Activated T-helper 17 cell treated with anti-CD3 and anti-CD28 coated beads, Interleukin-2, amount 50 U/mL, for 72 hours (primary cell): ENCODE measurements around the gene LRRC7. TPM values are rescaled to one million over a fixed set of nuclear protein-coding genes. Genes with fewer than 3 reads are reported as not detected.

Experiments used
- ATAC-seq: fragments of 150-1000 bp; cut with Tn5 transposase; replicated peaks from 2 replicates; pipeline ENCODE4 v1.10.0; 2021; ENCODE audit warnings: mild to moderate bottlenecking, moderate library complexity
- H3K27ac Mint-ChIP-seq: one replicate; pipeline ENCODE4 v1.8.0; 2022; ENCODE audit warnings: mixed read lengths
- H3K27me3 Mint-ChIP-seq: one replicate; pipeline ENCODE4 v1.8.0; 2022; ENCODE audit warnings: mixed read lengths
- H3K36me3 Mint-ChIP-seq: one replicate; pipeline ENCODE4 v1.8.0; 2022; ENCODE audit warnings: low read depth, mild to moderate bottlenecking, mixed read lengths
- H3K4me1 Mint-ChIP-seq: one replicate; pipeline ENCODE4 v1.8.0; 2022; ENCODE audit warnings: mixed read lengths
- H3K4me3 Mint-ChIP-seq: one replicate; pipeline ENCODE4 v1.8.0; 2022; ENCODE audit warnings: mild to moderate bottlenecking, mixed read lengths
- H3K9me3 Mint-ChIP-seq: one replicate; pipeline ENCODE4 v1.8.0; 2022; ENCODE audit warnings: mixed read lengths
- total RNA-seq, 2 donors: library from RNA; stranded (reverse); gene quantifications; one replicate each; pipeline ENCODE4 v1.2.3, GENCODE V29; 2022

The LRRC7 gene
- total RNA-seq, 2 donors from 2014 or later, result not detected

- Mint-ChIP-seq H3K36me3 (no peaks in the 10 kb centered on the region), H3K4me3 (no peak overlapping the region), H3K27me3 (no peaks in the 10 kb centered on the region), H3K9me3 (peaks cover 5% of the 10 kb centered on the region), H3K27ac (no peak overlapping the region), H3K4me1 (no peaks in the 10 kb centered on the region)
- ATAC-seq, result no peak
Measured at GRCh38 chr1:69643266-69643665, 75.5 kb downstream of the LRRC7 start.

GRCh38 chr1:69645477-69645876 is 77.8 kb downstream of the LRRC7 start:
- no peak for ATAC-seq
- no peak overlapping the region for H3K27ac Mint-ChIP-seq
- H3K4me3 Mint-ChIP-seq, result no peak overlapping the region
- H3K9me3 Mint-ChIP-seq, result peaks cover 3% of the 10 kb centered on the region
- H3K4me1 Mint-ChIP-seq, result no peaks in the 10 kb centered on the region
- H3K36me3 Mint-ChIP-seq, result no peaks in the 10 kb centered on the region
- no peaks in the 10 kb centered on the region for H3K27me3 Mint-ChIP-seq

GRCh38 chr1:69648486-69648885 is 80.8 kb downstream of the LRRC7 start:
- Mint-ChIP-seq H3K36me3 (no peaks in the 10 kb centered on the region), H3K4me3 (no peak overlapping the region), H3K27me3 (no peaks in the 10 kb centered on the region), H3K4me1 (no peaks in the 10 kb centered on the region), H3K9me3 (peaks cover 3% of the 10 kb centered on the region), H3K27ac (no peak overlapping the region)
- ATAC-seq, result no peak

- ATAC-seq, result no peak
- Mint-ChIP-seq H3K4me3 (no peak overlapping the region), H3K27ac (no peak overlapping the region), H3K4me1 (no peaks in the 10 kb centered on the region), H3K9me3 (peaks cover 3% of the 10 kb centered on the region), H3K27me3 (no peaks in the 10 kb centered on the region), H3K36me3 (no peaks in the 10 kb centered on the region)
Measured at GRCh38 chr1:69649383-69649990, 81.8 kb downstream of the LRRC7 start.

GRCh38 chr1:69650779-69651178 is 83.1 kb downstream of the LRRC7 start:
- H3K4me3 Mint-ChIP-seq, result no peak overlapping the region
- no peak overlapping the region for H3K27ac Mint-ChIP-seq
- no peaks in the 10 kb centered on the region for H3K4me1 Mint-ChIP-seq
- no peak for ATAC-seq
- no peaks in the 10 kb centered on the region for H3K27me3 Mint-ChIP-seq
- no peaks in the 10 kb centered on the region for H3K36me3 Mint-ChIP-seq
- H3K9me3 Mint-ChIP-seq, result peaks cover 3% of the 10 kb centered on the region

- H3K4me1 Mint-ChIP-seq, result no peaks in the 10 kb centered on the region
- H3K36me3 Mint-ChIP-seq, result no peaks in the 10 kb centered on the region
- H3K27ac Mint-ChIP-seq, result no peak overlapping the region
- H3K27me3 Mint-ChIP-seq, result no peaks in the 10 kb centered on the region
- H3K9me3 Mint-ChIP-seq, result peaks cover 3% of the 10 kb centered on the region
- no peak overlapping the region for H3K4me3 Mint-ChIP-seq
- no peak for ATAC-seq
Measured at GRCh38 chr1:69651656-69652055, 83.9 kb downstream of the LRRC7 start.

GRCh38 chr1:69657971-69658370 is 90.2 kb downstream of the LRRC7 start:
- no peak for ATAC-seq
- H3K4me3 Mint-ChIP-seq, result no peak overlapping the region
- H3K4me1 Mint-ChIP-seq, result no peaks in the 10 kb centered on the region
- H3K9me3 Mint-ChIP-seq, result peaks cover 9% of the 10 kb centered on the region
- H3K36me3 Mint-ChIP-seq, result no peaks in the 10 kb centered on the region
- no peaks in the 10 kb centered on the region for H3K27me3 Mint-ChIP-seq
- H3K27ac Mint-ChIP-seq, result no peak overlapping the region

- Mint-ChIP-seq H3K4me1 (no peaks in the 10 kb centered on the region), H3K27ac (no peak overlapping the region)
Measured at GRCh38 chr1:69661686-69662085, 94.0 kb downstream of the LRRC7 start.

GRCh38 chr1:69662321-69662720 is 94.6 kb downstream of the LRRC7 start:
- no peak for ATAC-seq
- Mint-ChIP-seq H3K27ac (no peak overlapping the region), H3K27me3 (no peaks in the 10 kb centered on the region), H3K4me3 (no peak overlapping the region), H3K4me1 (no peaks in the 10 kb centered on the region), H3K36me3 (no peaks in the 10 kb centered on the region), H3K9me3 (peaks cover 21% of the 10 kb centered on the region)

More at GRCh38 chr1:69661686-69662085, 94.0 kb downstream of the LRRC7 start:
- no peaks in the 10 kb centered on the region for H3K27me3 Mint-ChIP-seq
- H3K36me3 Mint-ChIP-seq, result no peaks in the 10 kb centered on the region
- H3K9me3 Mint-ChIP-seq, result peaks cover 16% of the 10 kb centered on the region
- H3K4me3 Mint-ChIP-seq, result no peak overlapping the region
- no peak for ATAC-seq

GRCh38 chr1:69671363-69672010 is 103.8 kb downstream of the LRRC7 start:
- peaks cover 24% of the 10 kb centered on the region for H3K9me3 Mint-ChIP-seq
- no peak overlapping the region for H3K4me3 Mint-ChIP-seq
- H3K4me1 Mint-ChIP-seq, result no peaks in the 10 kb centered on the region
- no peaks in the 10 kb centered on the region for H3K27me3 Mint-ChIP-seq
- ATAC-seq, result no peak
- no peaks in the 10 kb centered on the region for H3K36me3 Mint-ChIP-seq
- H3K27ac Mint-ChIP-seq, result no peak overlapping the region

- no peak overlapping the region for H3K27ac Mint-ChIP-seq
- H3K9me3 Mint-ChIP-seq, result peaks cover 12% of the 10 kb centered on the region
- no peak for ATAC-seq
- H3K27me3 Mint-ChIP-seq, result no peaks in the 10 kb centered on the region
- no peak overlapping the region for H3K4me3 Mint-ChIP-seq
- H3K36me3 Mint-ChIP-seq, result no peaks in the 10 kb centered on the region
- H3K4me1 Mint-ChIP-seq, result no peaks in the 10 kb centered on the region
Measured at GRCh38 chr1:69673321-69673720, 105.6 kb downstream of the LRRC7 start.

GRCh38 chr1:69679965-69680364 is 112.2 kb downstream of the LRRC7 start:
- ATAC-seq, result no peak
- no peak overlapping the region for H3K4me3 Mint-ChIP-seq
- no peaks in the 10 kb centered on the region for H3K27me3 Mint-ChIP-seq
- peaks cover 3% of the 10 kb centered on the region for H3K9me3 Mint-ChIP-seq
- no peaks in the 10 kb centered on the region for H3K36me3 Mint-ChIP-seq
- no peak overlapping the region for H3K27ac Mint-ChIP-seq
- no peaks in the 10 kb centered on the region for H3K4me1 Mint-ChIP-seq

GRCh38 chr1:69686367-69686984 is 118.8 kb downstream of the LRRC7 start:
- Mint-ChIP-seq H3K27me3 (no peaks in the 10 kb centered on the region), H3K27ac (no peak overlapping the region), H3K4me3 (no peak overlapping the region), H3K9me3 (peaks cover 7% of the 10 kb centered on the region), H3K4me1 (no peaks in the 10 kb centered on the region), H3K36me3 (no peaks in the 10 kb centered on the region)
- no peak for ATAC-seq

- Mint-ChIP-seq H3K27me3 (no peaks in the 10 kb centered on the region), H3K4me1 (no peaks in the 10 kb centered on the region), H3K4me3 (no peak overlapping the region), H3K27ac (no peak overlapping the region), H3K9me3 (peaks cover 4% of the 10 kb centered on the region), H3K36me3 (no peaks in the 10 kb centered on the region)
- no peak for ATAC-seq
Measured at GRCh38 chr1:69688193-69688592, 120.5 kb downstream of the LRRC7 start.

- Mint-ChIP-seq H3K27ac (no peak overlapping the region), H3K9me3 (peaks cover 15% of the 10 kb centered on the region), H3K4me3 (no peak overlapping the region), H3K4me1 (no peaks in the 10 kb centered on the region), H3K27me3 (no peaks in the 10 kb centered on the region), H3K36me3 (no peaks in the 10 kb centered on the region)
- no peak for ATAC-seq
Measured at GRCh38 chr1:69691179-69691578, 123.5 kb downstream of the LRRC7 start.
